NCI-H526 treated with DMSO at 0.1 percent for 48 hours (cell line): ENCODE measurements around the gene DNAH17.

Source experiments
- DNase-seq: peaks from one replicate; lab custom pipeline; 2025; lab: John Stamatoyannopoulos, UW

The DNAH17 gene

DNA sequence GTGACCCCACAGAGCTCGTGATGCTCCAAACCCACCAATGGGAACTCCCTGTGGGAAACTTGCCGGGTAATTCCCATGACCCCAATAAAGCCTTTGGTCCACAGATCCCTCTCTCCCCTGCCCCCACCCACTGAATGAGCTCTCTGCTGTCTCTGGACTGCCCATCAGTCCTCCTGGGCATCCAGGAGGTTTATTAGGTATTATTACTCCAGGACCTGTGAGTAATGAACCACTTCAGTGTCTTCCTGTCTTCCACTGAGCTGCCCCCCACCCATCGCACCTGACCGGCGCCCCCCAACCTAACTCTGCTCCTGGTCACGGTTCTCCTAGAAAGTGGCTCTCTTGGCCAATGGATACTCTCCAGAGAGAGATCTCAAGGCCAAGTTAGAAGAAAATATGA lies 28.7 kb upstream of the DNAH17 start:
- DNase-seq: no peak

DNA sequence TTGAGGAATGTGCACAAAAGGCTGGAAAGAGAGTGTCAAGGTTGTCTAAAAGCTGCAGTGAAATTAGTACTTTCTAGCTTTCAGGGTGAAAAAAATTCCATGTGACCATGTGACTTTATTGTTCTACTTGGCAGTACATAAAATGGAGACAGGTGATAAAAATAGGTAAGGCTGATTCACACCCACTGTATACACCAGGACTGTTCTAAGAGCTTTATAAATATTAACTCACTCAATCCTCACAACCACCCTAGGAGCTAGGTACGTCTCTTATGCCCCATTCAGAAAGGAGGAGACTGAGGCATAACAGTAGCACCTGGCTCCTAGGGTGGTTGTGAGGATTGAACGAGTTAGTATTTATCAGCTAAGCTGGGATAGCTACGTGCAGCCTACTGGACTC lies 28.2 kb upstream of the DNAH17 start:
- DNase-seq: no peak

DNA sequence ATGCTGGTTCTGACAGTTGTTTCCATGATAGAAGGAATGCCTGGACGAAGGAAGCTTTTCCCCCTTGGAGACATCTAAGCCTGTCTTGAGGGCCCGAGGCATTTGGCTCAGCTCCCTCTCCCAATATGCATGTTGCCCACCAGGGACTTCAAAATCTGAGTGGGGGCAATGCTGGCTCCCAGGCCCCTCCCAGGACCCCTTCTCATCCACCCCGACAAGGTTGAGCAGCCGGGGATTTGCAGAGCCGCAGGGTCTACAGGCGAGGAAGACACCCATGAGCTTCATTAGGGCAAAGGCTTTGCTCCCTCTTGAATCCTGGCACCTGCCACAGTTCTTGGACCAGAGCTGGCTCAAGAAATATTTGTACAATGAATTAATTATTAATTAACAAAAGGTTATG lies 25.1 kb upstream of the DNAH17 start:
- DNase-seq: no peak

DNA sequence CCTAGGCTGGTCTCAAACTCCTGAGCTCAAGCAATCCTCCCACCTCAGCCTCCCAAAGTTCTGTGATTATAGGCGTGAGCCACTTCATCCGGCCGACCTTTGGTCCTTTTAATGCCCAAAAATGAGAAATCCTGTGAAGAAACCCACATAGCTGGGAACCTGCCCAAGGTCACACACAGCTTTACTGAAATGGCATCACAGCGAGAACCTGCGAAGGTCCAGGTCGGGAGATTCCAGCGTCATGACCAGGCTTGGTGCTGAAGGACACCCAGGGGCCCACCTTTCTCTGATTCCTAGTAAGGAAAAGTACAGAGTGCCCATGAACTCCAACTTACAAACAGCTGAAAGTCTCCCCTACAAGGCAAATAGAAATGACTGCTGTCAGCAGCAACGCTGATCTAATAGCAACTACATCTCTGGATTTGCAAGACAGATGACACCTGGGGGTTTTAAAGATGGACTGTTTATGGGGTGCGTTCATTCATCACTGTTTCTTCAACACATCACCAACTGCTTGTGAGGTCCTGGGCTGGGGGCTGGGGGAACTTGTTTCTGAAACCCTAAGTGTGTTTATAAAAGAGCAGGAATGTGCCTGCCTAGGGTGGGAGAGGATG lies 24.5 kb upstream of the DNAH17 start:
- DNase-seq: no peak

DNA sequence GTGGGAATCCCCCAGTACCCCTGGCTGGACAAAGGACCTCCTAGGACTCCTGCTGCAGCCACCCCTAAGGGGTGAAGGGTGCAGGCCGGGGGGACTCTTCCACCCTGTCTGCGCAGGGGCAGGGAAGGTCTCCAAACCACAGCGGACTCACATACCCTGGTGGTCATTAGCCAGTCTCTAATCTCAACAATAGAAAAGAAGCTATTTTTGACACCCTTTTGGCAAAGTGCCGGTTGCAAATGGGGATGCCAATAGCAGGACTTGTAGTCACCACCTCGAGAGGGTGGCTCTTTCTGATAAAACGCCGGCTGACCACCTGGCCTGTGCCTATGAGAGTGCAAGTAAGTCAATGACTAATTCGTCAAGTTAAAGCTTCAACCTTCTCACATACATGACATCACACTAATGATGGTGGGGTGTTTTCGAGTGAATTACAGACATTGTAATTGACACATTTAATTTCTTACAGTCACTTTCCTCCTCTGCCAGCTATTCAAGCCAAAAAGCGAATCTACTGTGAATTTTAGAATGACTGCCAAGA lies 23.1 kb upstream of the DNAH17 start:
- DNase-seq: no peak

DNA sequence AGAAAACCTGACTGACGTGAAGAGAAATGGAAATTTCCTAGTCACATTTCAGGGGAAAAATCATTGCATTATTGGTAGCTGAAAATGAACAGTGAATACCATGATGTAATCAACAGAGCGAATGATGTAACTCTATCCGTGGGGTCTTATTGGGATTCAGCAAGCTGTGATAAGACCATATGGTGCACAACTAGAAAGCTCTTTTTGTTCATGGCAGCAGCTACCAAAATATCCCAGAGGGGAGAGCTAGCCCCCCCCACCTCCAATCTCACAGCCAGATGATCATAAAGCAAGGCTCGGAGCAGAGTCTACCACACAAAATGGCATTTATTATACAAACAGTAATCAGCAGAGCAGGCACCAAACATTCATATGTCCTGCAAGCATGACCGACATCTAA lies 22.2 kb upstream of the DNAH17 start:
- no peak for DNase-seq

DNA sequence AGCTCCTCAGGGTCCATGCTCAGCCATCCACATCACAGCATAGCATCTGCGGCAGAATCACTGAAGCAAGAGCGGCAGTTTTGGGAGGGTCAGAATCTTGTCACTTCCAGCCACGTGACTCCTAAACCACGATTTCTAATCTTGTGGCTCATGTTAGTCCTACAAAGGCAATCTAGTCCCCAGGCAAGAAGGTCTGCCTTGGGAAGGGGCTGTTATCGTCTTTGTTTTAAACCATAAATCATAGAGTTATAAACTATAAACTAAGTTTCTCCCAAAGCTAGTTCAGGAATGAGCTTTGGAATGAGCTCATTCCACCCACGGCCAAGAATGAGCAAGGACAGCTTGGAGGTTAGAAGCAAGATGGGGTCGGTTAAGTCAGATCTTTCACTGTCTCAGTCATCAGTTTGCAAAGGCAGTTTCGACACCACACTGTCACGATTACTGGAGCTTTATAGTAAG lies 20.8 kb upstream of the DNAH17 start:
- DNase-seq: no peak

DNA sequence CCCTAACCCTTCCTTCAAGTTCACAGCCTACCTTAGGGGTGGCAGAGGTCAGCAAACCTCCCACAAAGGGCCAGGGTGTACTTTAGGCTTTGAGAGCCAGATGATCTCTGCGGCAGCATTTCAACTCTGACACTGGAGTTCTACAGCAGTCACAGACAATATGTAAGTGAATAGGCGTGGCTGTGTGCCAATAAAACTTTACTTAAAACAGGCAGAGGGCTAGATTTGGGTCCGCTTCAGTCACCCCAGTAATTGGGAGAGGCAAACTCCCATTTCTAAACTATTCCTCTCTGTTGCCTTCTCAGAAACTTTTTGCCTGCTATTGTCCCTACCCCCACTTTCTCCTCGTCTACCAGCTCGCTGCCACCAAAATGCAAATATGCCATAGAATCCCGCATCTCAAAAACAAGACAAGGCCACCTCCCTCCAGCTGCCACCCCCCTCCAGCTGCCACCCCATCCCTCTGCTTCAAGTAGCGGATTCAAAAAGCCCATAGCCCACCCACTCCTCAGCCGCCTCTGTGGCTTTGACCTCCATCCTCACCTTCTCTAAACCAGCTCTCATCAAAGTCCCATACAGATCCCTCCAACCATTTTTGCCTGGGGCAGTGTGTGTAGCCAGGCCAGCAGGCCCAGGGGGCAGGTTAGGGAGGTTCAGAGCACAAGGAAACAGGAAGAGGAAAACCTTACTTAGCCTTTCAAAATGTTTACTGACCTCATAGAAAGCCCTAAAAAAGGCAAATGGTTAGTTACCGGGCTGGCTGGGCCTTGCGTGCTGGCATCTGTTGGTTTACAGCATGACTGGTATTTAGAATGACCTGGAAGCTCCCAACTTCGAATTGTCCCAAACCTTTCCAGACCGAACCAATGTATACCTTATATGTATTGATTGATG lies 19.9 kb upstream of the DNAH17 start:
- DNase-seq: no peak

DNA sequence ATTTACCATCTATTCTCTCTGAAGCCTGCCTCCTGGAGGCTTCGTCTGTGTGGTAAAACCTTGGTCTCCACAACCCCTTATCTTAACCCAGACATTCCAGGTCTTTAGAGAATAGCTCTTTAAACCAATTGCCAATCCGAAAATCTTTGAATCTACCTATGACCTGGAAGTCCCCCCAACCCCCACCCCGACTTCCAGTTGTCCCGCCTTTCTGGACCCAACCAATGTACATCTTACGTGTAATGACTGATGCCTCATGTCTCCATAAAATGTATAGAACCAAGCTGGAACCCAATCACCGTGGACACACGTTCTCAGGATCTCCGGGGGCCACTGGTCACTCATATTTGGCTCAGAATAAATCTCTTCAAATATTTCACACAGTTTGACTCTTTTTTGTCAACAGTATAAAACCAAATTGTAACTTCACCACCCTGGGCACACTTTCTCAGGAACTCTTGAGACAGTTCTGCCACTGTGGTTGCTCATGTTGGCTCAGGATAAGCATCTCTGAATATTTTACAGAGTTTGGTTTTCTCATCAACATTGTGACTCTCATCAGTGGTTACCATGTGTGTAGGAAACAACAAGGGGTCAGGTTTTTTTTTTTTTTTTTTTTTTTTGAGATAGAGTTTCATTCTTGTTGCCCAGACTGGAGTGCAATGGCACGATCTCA lies 18.1 kb upstream of the DNAH17 start:
- DNase-seq: no peak

GRCh38 chr17:78592991-78593329 lies 15.8 kb upstream of the DNAH17 start:
- no peak for DNase-seq

DNA sequence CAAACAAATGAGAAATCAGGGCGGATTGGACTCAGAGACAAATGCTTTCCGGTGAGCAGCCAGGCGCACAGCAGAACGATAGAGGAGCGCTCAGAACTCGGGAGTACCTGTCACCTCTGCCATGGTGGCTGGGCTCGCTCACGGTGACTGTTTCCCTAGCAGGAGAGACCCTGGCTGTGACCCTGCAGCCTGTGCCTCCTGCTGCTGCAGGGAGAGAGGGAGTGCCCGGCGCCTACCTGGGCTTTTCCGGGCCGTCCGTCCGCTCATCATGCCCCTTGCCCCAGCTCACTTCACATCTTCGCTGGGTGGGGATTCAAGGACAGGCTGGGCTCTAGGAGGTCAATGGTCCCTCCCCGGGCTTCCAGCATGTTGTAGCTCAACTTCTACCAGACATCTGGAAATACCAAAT lies 14.1 kb upstream of the DNAH17 start:
- no peak for DNase-seq

DNA sequence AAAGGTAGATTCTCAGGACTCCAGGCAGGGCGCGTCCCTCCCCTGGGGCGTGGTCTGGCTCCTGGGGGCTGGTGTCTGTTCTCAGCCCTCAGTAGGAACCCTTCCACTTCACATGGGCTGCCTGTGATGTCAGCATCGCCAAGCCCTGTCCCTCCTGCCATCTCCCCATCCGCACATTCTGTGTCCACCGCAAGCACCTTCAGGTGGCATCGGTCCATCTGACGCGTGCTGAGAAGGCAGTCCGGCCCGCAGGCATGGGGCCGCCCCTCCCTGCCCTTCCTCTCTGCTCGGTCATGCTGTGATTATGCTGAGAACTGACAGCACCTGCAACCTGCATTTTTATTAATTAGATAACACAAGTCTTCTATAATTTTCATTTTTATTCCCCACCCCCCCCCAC lies 12.7 kb upstream of the DNAH17 start:
- DNase-seq: no peak

GRCh38 chr17:78589031-78589675 lies 12.0 kb upstream of the DNAH17 start:
- DNase-seq: no peak

- DNase-seq: no peak
Measured at GRCh38 chr17:78588258-78589030, 11.2 kb upstream of the DNAH17 start.

GRCh38 chr17:78585006-78585630 lies 7.9 kb upstream of the DNAH17 start:
- DNase-seq: no peak

DNA sequence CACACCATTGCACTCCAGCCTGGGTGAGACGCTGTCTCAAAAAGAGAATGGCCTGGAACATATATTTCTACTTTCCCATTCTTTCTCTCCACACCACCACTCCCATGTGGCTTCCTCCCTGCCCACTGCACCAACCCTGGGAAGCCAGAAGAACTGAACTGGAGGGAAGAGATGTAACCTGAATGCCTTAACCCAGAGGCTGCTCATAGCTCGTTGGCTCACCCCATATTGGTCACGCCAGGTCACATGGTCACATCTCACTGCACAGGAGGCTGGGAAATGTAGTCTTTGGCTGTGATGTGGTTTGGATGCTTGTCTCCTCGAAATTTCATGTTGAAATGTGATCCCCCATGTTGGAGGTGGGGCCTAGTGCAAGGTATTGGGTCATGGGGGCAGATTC lies 5.9 kb upstream of the DNAH17 start:
- no peak for DNase-seq

GRCh38 chr17:78581304-78581703 lies 4.1 kb upstream of the DNAH17 start:
- no peak for DNase-seq

- DNase-seq: no peak
Measured at GRCh38 chr17:78580277-78580804, 3.1 kb upstream of the DNAH17 start.

DNA sequence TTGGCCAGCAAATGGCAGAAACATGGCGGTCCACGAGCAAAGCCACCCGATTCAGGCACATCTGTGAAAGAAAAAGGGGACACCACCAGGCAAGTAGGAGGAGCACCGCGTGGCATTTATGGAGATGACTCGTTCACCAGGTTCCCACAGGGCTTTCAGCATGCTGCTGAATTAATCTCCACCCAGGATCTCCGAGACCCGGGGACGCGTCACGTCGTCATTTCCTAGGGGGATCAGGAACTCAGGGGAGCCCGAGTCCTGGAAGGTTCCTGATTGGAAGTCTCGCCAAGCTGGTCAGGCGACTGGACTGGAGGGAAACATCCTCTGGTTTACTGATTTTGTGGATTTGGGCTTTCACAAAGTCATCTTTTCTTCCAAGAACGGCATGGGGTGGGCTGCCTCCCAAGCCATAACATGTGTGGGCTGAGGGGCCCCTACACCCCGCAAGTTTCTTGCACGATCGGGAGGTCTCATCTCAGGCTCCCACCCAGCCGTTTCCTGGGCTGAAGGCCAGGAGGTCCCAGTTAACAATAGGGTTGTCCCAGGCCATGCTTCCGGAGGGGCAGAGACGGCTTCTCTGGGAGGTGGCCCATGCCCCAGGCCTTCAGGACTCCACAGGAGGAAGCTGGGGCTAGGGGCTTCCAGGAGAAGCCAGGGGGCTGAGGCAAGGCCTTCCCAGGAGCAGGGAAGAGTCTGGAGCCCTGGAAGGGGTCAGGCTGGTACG lies 645 bp downstream of the DNAH17 start:
- DNase-seq: no peak

- DNase-seq: no peak
Measured at GRCh38 chr17:78575899-78576298, 1.3 kb downstream of the DNAH17 start.
